Limb (tissue), 2 donors: ENCODE results near the gene PRSS27.
"Not testable (repeated sequence)": the region's sequence is repeated elsewhere in the genome, so short reads cannot be mapped to it uniquely, and the experiment has no call there.

Source experiments
- DNase-seq, 2 donors: peaks; one replicate each; pipeline ENCODE4 v3.0.0-alpha.2; 2016; ENCODE audit errors: extremely low spot score in 2 of 2

The PRSS27 gene

GRCh38 chr16:2675021-2675420, 45.0 kb downstream of the PRSS27 start:
- DNase-seq: no peak

- peak; percentile 95 for DNase-seq
These were observed 46.7 kb downstream of the PRSS27 start for GRCh38 chr16:2673066-2673999.

GRCh38 chr16:2671741-2672140, 48.3 kb downstream of the PRSS27 start:
- no peak for DNase-seq

- DNase-seq: not testable (repeated sequence)
These were observed 48.8 kb downstream of the PRSS27 start for GRCh38 chr16:2671193-2671592.

- peak in 1 of 2 donors; percentile 72 for DNase-seq
These were observed 50.0 kb downstream of the PRSS27 start for GRCh38 chr16:2670017-2670416.

GRCh38 chr16:2669587-2669986, 50.4 kb downstream of the PRSS27 start:
- DNase-seq: not testable (repeated sequence)

GRCh38 chr16:2666671-2667070, 53.4 kb downstream of the PRSS27 start:
- DNase-seq: not testable (repeated sequence)

- no peak for DNase-seq
These were observed 55.4 kb downstream of the PRSS27 start for GRCh38 chr16:2664574-2664982.

GRCh38 chr16:2663553-2664546, 56.2 kb downstream of the PRSS27 start:
- DNase-seq: no peak
